H9 (cell line): ENCODE results near the gene NUP155. TPM values are rescaled to one million over a fixed set of nuclear protein-coding genes. Genes with fewer than 3 reads are reported as not detected.
"Not testable (repeated sequence)": the region's sequence is repeated elsewhere in the genome, so short reads cannot be mapped to it uniquely, and the experiment has no call there.

Experiments
- DNase-seq: peaks from one replicate; pipeline ENCODE4 v3.0.0-alpha.2; 2017
- H2AFZ ChIP-seq: one replicate; pipeline ENCODE4 v1.6.1; 2013; ENCODE audit warnings: mild to moderate bottlenecking, low read length, control low read depth, moderate library complexity
- H2AK5ac ChIP-seq: 2 replicates; pipeline ENCODE4 v1.6.1; 2013; ENCODE audit warnings: low read length, control low read depth, mixed read lengths; ENCODE audit not compliant: insufficient read length
- H2BK120ac ChIP-seq: one replicate; pipeline ENCODE4 v1.6.1; 2013; ENCODE audit warnings: low read depth, mild to moderate bottlenecking, low read length, control low read depth, inconsistent platforms; ENCODE audit not compliant: poor library complexity, severe bottlenecking
- H2BK12ac ChIP-seq: 2 replicates; pipeline ENCODE4 v1.6.1; 2013; ENCODE audit warnings: low read length, control low read depth, mixed read lengths, low read depth; ENCODE audit not compliant: insufficient read length
- H2BK15ac ChIP-seq: 2 replicates; pipeline ENCODE4 v1.6.1; 2013; ENCODE audit warnings: low read depth, low read length, control low read depth
- H2BK20ac ChIP-seq: one replicate; pipeline ENCODE4 v1.6.1; 2013; ENCODE audit warnings: low read depth, mild to moderate bottlenecking, low read length, control low read depth, inconsistent platforms; ENCODE audit not compliant: poor library complexity, severe bottlenecking
- H2BK5ac ChIP-seq: 2 replicates; pipeline ENCODE4 v1.6.1; 2013; ENCODE audit warnings: low read length, control low read depth, mixed read lengths; ENCODE audit not compliant: insufficient read length
- H3K14ac ChIP-seq: 2 replicates; pipeline ENCODE4 v1.6.1; 2013; ENCODE audit warnings: low read length, control low read depth; ENCODE audit not compliant: insufficient read depth
- H3K18ac ChIP-seq: 2 replicates; pipeline ENCODE4 v1.6.1; 2013; ENCODE audit warnings: low read depth, mild to moderate bottlenecking, mixed read lengths, low read length, control low read depth; ENCODE audit not compliant: insufficient read length
- H3K23ac ChIP-seq: 2 replicates; pipeline ENCODE4 v1.6.1; 2013; ENCODE audit warnings: low read length, control low read depth, mixed read lengths, low read depth; ENCODE audit not compliant: insufficient read length
- H3K23me2 ChIP-seq: 2 replicates; pipeline ENCODE4 v1.6.1; 2013; ENCODE audit warnings: low read depth, mild to moderate bottlenecking, mixed read lengths, low read length, control low read depth; ENCODE audit not compliant: insufficient read length, poor library complexity, severe bottlenecking
- H3K27ac ChIP-seq: 2 replicates; pipeline ENCODE4 v1.5.1; 2013; ENCODE audit warnings: low read length, control low read depth, mixed read lengths, low read depth; ENCODE audit not compliant: insufficient read length
- H3K27me3 ChIP-seq: 2 replicates; pipeline ENCODE4 v1.6.1; 2013; ENCODE audit warnings: low read length, control low read depth, inconsistent platforms; ENCODE audit not compliant: insufficient read depth
- H3K4ac ChIP-seq: 2 replicates; pipeline ENCODE4 v1.6.1; 2013; ENCODE audit warnings: low read depth, mild to moderate bottlenecking, control low read depth, inconsistent platforms, low read length, moderate library complexity
- H3K4me1 ChIP-seq: 2 replicates; pipeline ENCODE4 v1.6.1; 2013; ENCODE audit warnings: low read length, control low read depth, inconsistent platforms; ENCODE audit not compliant: insufficient read depth
- H3K4me2 ChIP-seq: 2 replicates; pipeline ENCODE4 v1.6.1; 2013; ENCODE audit warnings: low read length, control low read depth, mixed read lengths; ENCODE audit not compliant: insufficient read length, insufficient read depth
- H3K56ac ChIP-seq: 2 replicates; pipeline ENCODE4 v1.6.1; 2013; ENCODE audit warnings: low read depth, mild to moderate bottlenecking, mixed read lengths, low read length, control low read depth; ENCODE audit not compliant: insufficient read length
- H3K79me1 ChIP-seq: 2 replicates; pipeline ENCODE4 v1.6.1; 2013; ENCODE audit warnings: low read depth, mild to moderate bottlenecking, moderate library complexity, low read length, control low read depth, inconsistent platforms; ENCODE audit not compliant: insufficient read depth, poor library complexity, severe bottlenecking
- H3K79me2 ChIP-seq: 2 replicates; pipeline ENCODE4 v1.6.1; 2013; ENCODE audit warnings: low read length, control low read depth, inconsistent platforms; ENCODE audit not compliant: insufficient read depth
- H3K9ac ChIP-seq: 2 replicates; pipeline ENCODE4 v1.6.1; 2013; ENCODE audit warnings: low read length, control low read depth, mixed read lengths; ENCODE audit not compliant: insufficient read length; ENCODE audit errors: extremely low read depth
- H3K9me3 ChIP-seq: one replicate; pipeline ENCODE4 v1.6.1; 2013; ENCODE audit warnings: low read depth, low read length, inconsistent platforms; ENCODE audit not compliant: control insufficient read depth
- H3T11ph ChIP-seq: one replicate; pipeline ENCODE4 v1.6.1; 2013; ENCODE audit warnings: mild to moderate bottlenecking, low read length, control low read depth, inconsistent platforms
- H4K20me1 ChIP-seq: one replicate; pipeline ENCODE4 v1.6.1; 2013; ENCODE audit not compliant: control insufficient read depth, insufficient read length, insufficient read depth
- H4K5ac ChIP-seq: 2 replicates; pipeline ENCODE4 v1.6.1; 2013; ENCODE audit warnings: low read depth, mild to moderate bottlenecking, mixed read lengths, low read length, control low read depth; ENCODE audit not compliant: insufficient read length
- H4K8ac ChIP-seq: replicated peaks from 2 replicates; pipeline ENCODE4 v1.6.1; 2013; ENCODE audit warnings: low read length, control low read depth, mixed read lengths, low read depth; ENCODE audit not compliant: insufficient read length
- H4K91ac ChIP-seq: 2 replicates; pipeline ENCODE4 v1.6.1; 2013; ENCODE audit warnings: low read depth, mild to moderate bottlenecking, moderate library complexity, mixed read lengths, low read length, control low read depth; ENCODE audit not compliant: insufficient read length
- H3K27ac Mint-ChIP-seq, 3 experiments: 2 replicates in 2 of 3; 3 replicates in 1 of 3; pipeline ENCODE4 v1.8.0; 2020 to 2021; ENCODE audit warnings: mixed read lengths in 3 of 3, mild to moderate bottlenecking in 1 of 3, moderate library complexity in 1 of 3
- H3K27me3 Mint-ChIP-seq: 2 replicates; pipeline ENCODE4 v1.8.0; 2021; ENCODE audit warnings: low read depth, mild to moderate bottlenecking, moderate library complexity, mixed read lengths
- H3K36me3 Mint-ChIP-seq, 3 experiments: 2 replicates in 2 of 3; 3 replicates in 1 of 3; pipeline ENCODE4 v1.8.0; 2020 to 2021; ENCODE audit warnings: low read depth in 3 of 3, mixed read lengths in 3 of 3; ENCODE audit not compliant: insufficient read depth in 1 of 3
- H3K4me1 Mint-ChIP-seq, 2 experiments: 2 replicates each; pipeline ENCODE4 v1.8.0; 2020; ENCODE audit warnings: mixed read lengths in 2 of 2
- H3K4me3 Mint-ChIP-seq, 2 experiments: 2 replicates in 1 of 2; 3 replicates in 1 of 2; pipeline ENCODE4 v1.8.0; 2020 to 2021; ENCODE audit warnings: mild to moderate bottlenecking in 2 of 2, mixed read lengths in 2 of 2, moderate library complexity in 1 of 2
- H3K9me3 Mint-ChIP-seq, 2 experiments: 2 replicates in 1 of 2; 3 replicates in 1 of 2; pipeline ENCODE4 v1.8.0; 2020; ENCODE audit warnings: mild to moderate bottlenecking in 2 of 2, mixed read lengths in 2 of 2, moderate library complexity in 1 of 2
- CTCF ChIP-seq: fragments of 200-600 bp; sonication (generic); conservative IDR thresholded peaks from 3 replicates; pipeline ENCODE4 v1.8.0; 2021; ENCODE audit warnings: antibody characterized with exemption, mild to moderate bottlenecking
- WGBS: extraction: QIAGEN DNeasy Blood & Tissue Kit; methylation state at CpG from one replicate; pipeline ENCODE4 v1.1.7; 2013; ENCODE audit warnings: missing lambda C conversion rate, low lambda C conversion rate, mixed read lengths; ENCODE audit not compliant: insufficient read length; ENCODE audit errors: extremely low coverage; 5-methylcytosine and 5-hydroxymethylcytosine counted together
- total RNA-seq: library from RNA; stranded (reverse); gene quantifications from 2 replicates; pipeline ENCODE4 v1.2.1, GENCODE V29; 2021

NUP155 gene
- total RNA-seq, 1 experiment from 2014 or later = 82.4 TPM

- no peak for TF ChIP-seq CTCF
- H3T11ph ChIP-seq = no peak overlapping the region
- H3K9me3 ChIP-seq = no peaks in the 10 kb centered on the region
- no peak overlapping the region for H2BK120ac ChIP-seq
- Mint-ChIP-seq H3K27ac (no peak overlapping the region), H3K36me3 (peaks cover 11 to 34% (median 22%) of the 10 kb centered on the region in 3 experiments; a peak in 6 of 7 replicates), H3K27me3 (no peaks in the 10 kb centered on the region; the same call in 1 of the 2 replicates), H3K4me1 (no peaks in the 10 kb centered on the region), H3K9me3 (no peaks in the 10 kb centered on the region; a peak in 1 of 5 replicates), H3K4me3 (no peak overlapping the region)
- no peaks in the 10 kb centered on the region for H4K20me1 ChIP-seq
- H3K4me1 ChIP-seq = no peaks in the 10 kb centered on the region
- no CpG with 5 or more reads among the region's 9 CpGs for WGBS
- H3K56ac ChIP-seq = no peak overlapping the region
- H4K8ac ChIP-seq = no peak overlapping the region
- H3K27ac ChIP-seq = no peak overlapping the region
- H2AFZ ChIP-seq = no peak overlapping the region
- no peaks in the 10 kb centered on the region for H3K79me1 ChIP-seq
- H2BK15ac ChIP-seq = no peak overlapping the region
- DNase-seq = no peak
- no peak overlapping the region for H2BK20ac ChIP-seq
- no peak overlapping the region for H3K14ac ChIP-seq
- H3K23ac ChIP-seq = no peak overlapping the region
- H3K27me3 ChIP-seq = no peaks in the 10 kb centered on the region
- H3K9ac ChIP-seq = no peak overlapping the region
- H3K18ac ChIP-seq = no peak overlapping the region
- H3K23me2 ChIP-seq = no peaks in the 10 kb centered on the region
- H4K91ac ChIP-seq = no peak overlapping the region
- H4K5ac ChIP-seq = no peak overlapping the region
- no peak overlapping the region for H2BK12ac ChIP-seq
- no peak overlapping the region for H2BK5ac ChIP-seq
- H3K4ac ChIP-seq = no peak overlapping the region
- no peak overlapping the region for H2AK5ac ChIP-seq
- H3K4me2 ChIP-seq = no peak overlapping the region
- no peaks in the 10 kb centered on the region for H3K79me2 ChIP-seq
Measured at GRCh38 chr5:37417347-37417746, 46.4 kb upstream of the NUP155 start.

- not testable (repeated sequence) for H3K4me3 Mint-ChIP-seq, H3K27me3 Mint-ChIP-seq, H3K4me1 ChIP-seq, H4K5ac ChIP-seq, H4K8ac ChIP-seq, H3K23me2 ChIP-seq, H3K14ac ChIP-seq, H2BK20ac ChIP-seq, H3K18ac ChIP-seq, H3K27me3 ChIP-seq, H3K79me1 ChIP-seq, H3K27ac Mint-ChIP-seq, H2BK120ac ChIP-seq, H3K56ac ChIP-seq, H3K27ac ChIP-seq, H4K91ac ChIP-seq, H3T11ph ChIP-seq, H3K79me2 ChIP-seq, H3K9me3 ChIP-seq, H3K9me3 Mint-ChIP-seq, DNase-seq, H2AK5ac ChIP-seq, H3K4me1 Mint-ChIP-seq, H2BK5ac ChIP-seq, H3K23ac ChIP-seq, H2BK12ac ChIP-seq, H4K20me1 ChIP-seq, H2BK15ac ChIP-seq, H3K4me2 ChIP-seq, H2AFZ ChIP-seq, H3K4ac ChIP-seq, H3K9ac ChIP-seq
- peaks cover 11 to 34% (median 22%) of the 10 kb centered on the region in 3 experiments; a peak in 6 of 7 replicates for H3K36me3 Mint-ChIP-seq
- no CpG with 5 or more reads among the region's 33 CpGs for WGBS
Measured at GRCh38 chr5:37415456-37415855, 44.5 kb upstream of the NUP155 start.
